Measurements from ENCODE around the gene TIGD3.

Gene TIGD3

GRCh38 chr11:65382804-65383368, 28.3 kb downstream of the TIGD3 start:
- H3K9me3 ChIP-seq (ENCODE audit: control insufficient read depth, low read length) = no peaks in the 10 kb centered on the region
- peak overlapping the region; percentile 79 for H3K4me3 ChIP-seq (ENCODE audit: low read length)
- DNase-seq (ENCODE audit: low read depth) = no peak
- peaks cover 45% of the 10 kb centered on the region for H3K4me1 ChIP-seq (ENCODE audit: control insufficient read depth, insufficient read depth, low read length)
- H3K36me3 ChIP-seq (ENCODE audit: control insufficient read depth, insufficient read depth, low read length, severe bottlenecking) = no peaks in the 10 kb centered on the region
- H3K27me3 ChIP-seq (replicated peaks; ENCODE audit: control insufficient read depth, insufficient read depth, low read length) = no peaks in the 10 kb centered on the region
- peak overlapping the region; percentile 94 for H3K9ac ChIP-seq (ENCODE audit: low read length)

- Histone ChIP-seq H3K9me3 (ENCODE audit: control insufficient read depth, low read length) (no peaks in the 10 kb centered on the region), H3K4me3 (ENCODE audit: low read length) (peak overlapping the region; percentile 56), H3K27me3 (replicated peaks; ENCODE audit: control insufficient read depth, insufficient read depth, low read length) (no peaks in the 10 kb centered on the region), H3K36me3 (ENCODE audit: control insufficient read depth, insufficient read depth, low read length, severe bottlenecking) (peaks cover 6% of the 10 kb centered on the region), H3K4me1 (ENCODE audit: control insufficient read depth, insufficient read depth, low read length) (peaks cover 54% of the 10 kb centered on the region), H3K9ac (ENCODE audit: low read length) (peak overlapping the region; percentile 83)
- DNase-seq (ENCODE audit: low read depth) = peak; percentile 15
Measured at GRCh38 chr11:65383778-65384177, 29.2 kb downstream of the TIGD3 start.

- peaks cover 6% of the 10 kb centered on the region for H3K36me3 ChIP-seq (ENCODE audit: control insufficient read depth, insufficient read depth, low read length, severe bottlenecking)
- H3K4me1 ChIP-seq (ENCODE audit: control insufficient read depth, insufficient read depth, low read length) = peaks cover 60% of the 10 kb centered on the region
- peak overlapping the region; percentile 56 for H3K4me3 ChIP-seq (ENCODE audit: low read length)
- H3K9me3 ChIP-seq (ENCODE audit: control insufficient read depth, low read length) = no peaks in the 10 kb centered on the region
- H3K27me3 ChIP-seq (replicated peaks; ENCODE audit: control insufficient read depth, insufficient read depth, low read length) = no peaks in the 10 kb centered on the region
- H3K9ac ChIP-seq (ENCODE audit: low read length) = peak overlapping the region; percentile 83
- DNase-seq (ENCODE audit: low read depth) = peak; percentile 20
Measured at GRCh38 chr11:65384301-65384889, 29.8 kb downstream of the TIGD3 start.

- Histone ChIP-seq H3K4me1 (ENCODE audit: control insufficient read depth, insufficient read depth, low read length) (peaks cover 74% of the 10 kb centered on the region), H3K9ac (ENCODE audit: low read length) (peak within 1 kb of the TSS; percentile 98), H3K9me3 (ENCODE audit: control insufficient read depth, low read length) (no peaks in the 10 kb centered on the region), H3K27me3 (replicated peaks; ENCODE audit: control insufficient read depth, insufficient read depth, low read length) (no peaks in the 10 kb centered on the region), H3K36me3 (ENCODE audit: control insufficient read depth, insufficient read depth, low read length, severe bottlenecking) (peaks cover 6% of the 10 kb centered on the region), H3K4me3 (ENCODE audit: low read length) (peak within 1 kb of the TSS; percentile 90)
- peak; percentile 97 for DNase-seq (ENCODE audit: low read depth)
Measured at GRCh38 chr11:65386307-65387140, 32.0 kb downstream of the TIGD3 start, which contains the start of gene FRMD8. TSS of gene FRMD8 (plus strand) at chr11:65386637. CDS start at chr11:65387037, 400 bp downstream.

GRCh38 chr11:65388731-65389130, 34.2 kb downstream of the TIGD3 start:
- Histone ChIP-seq H3K9ac (ENCODE audit: low read length) (peak overlapping the region; percentile 98), H3K36me3 (ENCODE audit: control insufficient read depth, insufficient read depth, low read length, severe bottlenecking) (peaks cover 27% of the 10 kb centered on the region), H3K4me3 (ENCODE audit: low read length) (peak overlapping the region; percentile 90), H3K27me3 (replicated peaks; ENCODE audit: control insufficient read depth, insufficient read depth, low read length) (no peaks in the 10 kb centered on the region), H3K9me3 (ENCODE audit: control insufficient read depth, low read length) (no peaks in the 10 kb centered on the region), H3K4me1 (ENCODE audit: control insufficient read depth, insufficient read depth, low read length) (peaks cover 64% of the 10 kb centered on the region)
- peak; percentile 17 for DNase-seq (ENCODE audit: low read depth)

GRCh38 chr11:65389294-65389980, 34.9 kb downstream of the TIGD3 start:
- no peak for DNase-seq (ENCODE audit: low read depth)
- H3K27me3 ChIP-seq (replicated peaks; ENCODE audit: control insufficient read depth, insufficient read depth, low read length) = no peaks in the 10 kb centered on the region
- H3K9ac ChIP-seq (ENCODE audit: low read length) = peak overlapping the region; percentile 98
- H3K9me3 ChIP-seq (ENCODE audit: control insufficient read depth, low read length) = no peaks in the 10 kb centered on the region
- H3K4me1 ChIP-seq (ENCODE audit: control insufficient read depth, insufficient read depth, low read length) = peaks cover 57% of the 10 kb centered on the region
- peak overlapping the region; percentile 90 for H3K4me3 ChIP-seq (ENCODE audit: low read length)
- peaks cover 34% of the 10 kb centered on the region for H3K36me3 ChIP-seq (ENCODE audit: control insufficient read depth, insufficient read depth, low read length, severe bottlenecking)

- Histone ChIP-seq H3K4me3 (ENCODE audit: low read length) (peak overlapping the region; percentile 90), H3K9me3 (ENCODE audit: control insufficient read depth, low read length) (no peaks in the 10 kb centered on the region), H3K4me1 (ENCODE audit: control insufficient read depth, insufficient read depth, low read length) (peaks cover 48% of the 10 kb centered on the region), H3K36me3 (ENCODE audit: control insufficient read depth, insufficient read depth, low read length, severe bottlenecking) (peaks cover 41% of the 10 kb centered on the region), H3K9ac (ENCODE audit: low read length) (peak overlapping the region; percentile 98), H3K27me3 (replicated peaks; ENCODE audit: control insufficient read depth, insufficient read depth, low read length) (no peaks in the 10 kb centered on the region)
- DNase-seq (ENCODE audit: low read depth) = peak; percentile 31
Measured at GRCh38 chr11:65390099-65390941, 35.8 kb downstream of the TIGD3 start.

- Histone ChIP-seq H3K27me3 (replicated peaks; ENCODE audit: control insufficient read depth, insufficient read depth, low read length) (no peaks in the 10 kb centered on the region), H3K4me1 (ENCODE audit: control insufficient read depth, insufficient read depth, low read length) (peaks cover 44% of the 10 kb centered on the region), H3K9ac (ENCODE audit: low read length) (peak overlapping the region; percentile 98), H3K9me3 (ENCODE audit: control insufficient read depth, low read length) (no peaks in the 10 kb centered on the region), H3K4me3 (ENCODE audit: low read length) (peak overlapping the region; percentile 90), H3K36me3 (ENCODE audit: control insufficient read depth, insufficient read depth, low read length, severe bottlenecking) (peaks cover 48% of the 10 kb centered on the region)
- DNase-seq (ENCODE audit: low read depth) = peak; percentile 24
Measured at GRCh38 chr11:65390996-65391395, 36.4 kb downstream of the TIGD3 start.

GRCh38 chr11:65392186-65392829, 37.8 kb downstream of the TIGD3 start:
- Histone ChIP-seq H3K4me1 (ENCODE audit: control insufficient read depth, insufficient read depth, low read length) (peaks cover 41% of the 10 kb centered on the region), H3K9ac (ENCODE audit: low read length) (peak overlapping the region; percentile 37), H3K27me3 (replicated peaks; ENCODE audit: control insufficient read depth, insufficient read depth, low read length) (no peaks in the 10 kb centered on the region), H3K9me3 (ENCODE audit: control insufficient read depth, low read length) (no peaks in the 10 kb centered on the region), H3K4me3 (ENCODE audit: low read length) (no peak overlapping the region), H3K36me3 (ENCODE audit: control insufficient read depth, insufficient read depth, low read length, severe bottlenecking) (peaks cover 61% of the 10 kb centered on the region)
- no peak for DNase-seq (ENCODE audit: low read depth)

GRCh38 chr11:65392899-65393298, 38.3 kb downstream of the TIGD3 start:
- Histone ChIP-seq H3K36me3 (ENCODE audit: control insufficient read depth, insufficient read depth, low read length, severe bottlenecking) (peaks cover 66% of the 10 kb centered on the region), H3K4me1 (ENCODE audit: control insufficient read depth, insufficient read depth, low read length) (peaks cover 38% of the 10 kb centered on the region), H3K9me3 (ENCODE audit: control insufficient read depth, low read length) (no peaks in the 10 kb centered on the region), H3K4me3 (ENCODE audit: low read length) (no peak overlapping the region), H3K9ac (ENCODE audit: low read length) (peak overlapping the region; percentile 37), H3K27me3 (replicated peaks; ENCODE audit: control insufficient read depth, insufficient read depth, low read length) (no peaks in the 10 kb centered on the region)
- no peak for DNase-seq (ENCODE audit: low read depth)

All from adipocyte (in vitro differentiated cells).